GM12878 (cell line): ENCODE results near the gene GTPBP4. TPM values are rescaled to one million over a fixed set of nuclear protein-coding genes. Genes with fewer than 3 reads are reported as not detected.

Source experiments
- ATAC-seq: fragments of 200-7000 bp; cut with Tn5 transposase; 3 replicates; pipeline ENCODE4 v1.9.1; 2020; ENCODE audit warnings: mild to moderate bottlenecking, moderate library complexity
- BruUV-seq: library from RNA; stranded (reverse); fragments of 400-500 nt; replicated peaks from 2 replicates; lab custom pipeline; 2021; lab: Mats Ljungman, UMichigan
- CTCF ChIA-PET: fragments of 300-600 bp; sonication (Branson Sonifier 250); formaldehyde crosslinking; extraction: SDS; loops from one replicate; lab custom pipeline; 2021; ENCODE audit warnings: inconsistent platforms; lab: Yijun Ruan, JAX
- POLR2A ChIA-PET: fragments of 350-600 bp; formaldehyde crosslinking; extraction: SDS; loops from one replicate; lab custom pipeline; 2021; ENCODE audit warnings: inconsistent platforms; lab: Charles Lee
- RAD21 ChIA-PET: fragments of 300-600 bp; sonication (Branson Sonifier 250); formaldehyde crosslinking; loops from one replicate; lab custom pipeline; 2023; ENCODE audit warnings: antibody characterized with exemption; ENCODE audit not compliant: unreplicated experiment; lab: Charles Lee
- SMC1A ChIA-PET: fragments of 300-600 bp; sonication (Branson Sonifier 250); formaldehyde crosslinking; loops from one replicate; lab custom pipeline; 2023; ENCODE audit not compliant: unreplicated experiment, uncharacterized antibody; lab: Charles Lee
- DNase-seq: peaks from one replicate; pipeline ENCODE4 v3.0.0-alpha.2; 2011; ENCODE audit warnings: low read depth, low spot score
- FAIRE-seq: peaks from 3 replicates; lab custom pipeline; 2011; peaks lifted over from hg19 to GRCh38; lab: Jason Lieb, UNC
- H2AFZ ChIP-seq: 2 replicates; pipeline ENCODE4 v1.6.0; 2011; ENCODE audit warnings: low read depth, low read length, control low read depth; ENCODE audit not compliant: control insufficient read depth
- H3K27ac ChIP-seq: 2 replicates; pipeline ENCODE4 v1.5.1; 2011; ENCODE audit warnings: control low read depth; ENCODE audit not compliant: control insufficient read depth, insufficient read depth
- H3K27me3 ChIP-seq, 2 experiments: replicated peaks in 1 of 2; 2 replicates each; pipeline versions ENCODE4 v1.6.0 to v1.6.1; 2011; ENCODE audit warnings: low read length in 1 of 2; ENCODE audit not compliant: control insufficient read depth in 2 of 2, insufficient read depth in 2 of 2
- H3K36me3 ChIP-seq, 2 experiments: 2 replicates each; pipeline ENCODE4 v1.5.1; 2011; ENCODE audit warnings: low read length in 1 of 2; ENCODE audit not compliant: control insufficient read depth in 2 of 2, insufficient read depth in 2 of 2
- H3K4me1 ChIP-seq: 2 replicates; pipeline ENCODE4 v1.6.1; 2011; ENCODE audit warnings: mild to moderate bottlenecking, low read length, moderate library complexity, mixed read lengths; ENCODE audit not compliant: control insufficient read depth, insufficient read depth
- H3K4me2 ChIP-seq: 2 replicates; pipeline ENCODE4 v1.6.0; 2011; ENCODE audit warnings: control low read depth; ENCODE audit not compliant: control insufficient read depth, insufficient read depth
- H3K4me3 ChIP-seq: fragments of 200-600 bp; sonication (generic); 2 replicates; pipeline ENCODE4 v1.5.1; 2016
- H3K79me2 ChIP-seq: 2 replicates; pipeline ENCODE4 v1.6.0; 2011; ENCODE audit warnings: low read length; ENCODE audit not compliant: control insufficient read depth, insufficient read depth
- H3K9ac ChIP-seq: 2 replicates; pipeline ENCODE4 v1.8.0; 2011; ENCODE audit warnings: low read length, control low read depth, mixed read lengths; ENCODE audit not compliant: control insufficient read depth, insufficient read depth
- H3K9me3 ChIP-seq: replicated peaks from 3 replicates; pipeline ENCODE4 v1.5.1; 2011; ENCODE audit warnings: mild to moderate bottlenecking, low read length; ENCODE audit not compliant: control insufficient read depth, insufficient read depth
- H4K20me1 ChIP-seq: 2 replicates; pipeline ENCODE4 v1.6.0; 2011; ENCODE audit not compliant: control insufficient read depth, insufficient read depth
- GABPA ChIP-seq: IDR thresholded peaks from 2 replicates; pipeline ENCODE4 v1.6.1; 2014; ENCODE audit warnings: antibody characterized with exemption, low read depth, mild to moderate bottlenecking, inconsistent platforms
- SIN3A ChIP-seq: IDR thresholded peaks from 2 replicates; pipeline ENCODE4 v1.6.1; 2012; ENCODE audit warnings: low read depth, low read length, improper control_type of control experiment
- SMAD1 ChIP-seq: fragments of 450-650 bp; IDR thresholded peaks from 2 replicates; pipeline ENCODE4 v1.6.1; 2018; ENCODE audit warnings: mild to moderate bottlenecking, low read depth; ENCODE audit not compliant: partially characterized antibody
- WGBS: methylation state at CpG from one replicate; pipeline ENCODE4 v1.1.6; 2016; ENCODE audit warnings: low lambda C conversion rate; ENCODE audit not compliant: insufficient replicate concordance, insufficient coverage; ENCODE audit errors: missing lambda C conversion rate; 5-methylcytosine and 5-hydroxymethylcytosine counted together
- in situ Hi-C: fragments of 300-500 bp; cut with MboI; formaldehyde crosslinking; loops from 9 replicates; pipeline ENCODE4 v1.14.3; 2018; ENCODE audit warnings: mixed read lengths
- intact Hi-C: fragments of 100-400 bp; cut with micrococcal nuclease; formaldehyde crosslinking; loops from one replicate; pipeline ENCODE4 v1.14.2; 2022; ENCODE audit not compliant: unreplicated experiment
- polyA plus RNA-seq, 11 experiments: library from polyadenylated mRNA; depleted of rRNA in 4 of 11; unstranded in 6 of 11; stranded (reverse) in 5 of 11; fragments of >200 nt; fragmentation: Nextera tagmentation in 4 of 11; fragmentation: Illumina TruSeq in 1 of 11; extraction: Ambion mirVana in 4 of 11; extraction: Trizol in 1 of 11; gene quantifications; 1 replicate in 1 of 11; 2 replicates in 10 of 11; pipeline versions ENCODE4 v1.2.1 to v1.2.3, GENCODE V29; 2011 to 2016; ENCODE audit warnings: inconsistent platforms in 2 of 11, missing spikeins in 2 of 11, low read depth in 1 of 11
- total RNA-seq, 4 experiments: library from RNA; depleted of rRNA in 3 of 4; stranded (reverse); fragments of >200 nt in 3 of 4; fragmentation: Illumina TruSeq in 1 of 4; extraction: Trizol in 1 of 4; gene quantifications; 2 replicates each; pipeline versions ENCODE4 v1.2.1 to v1.2.3, GENCODE V29; 2013 to 2021

The GTPBP4 gene
- total and polyA plus RNA-seq, 10 of the 15 experiments (the other 5 are each of a cell fraction or from before 2014, with no cell fraction given) = 58.5 to 118 (median 71.4) TPM

GRCh38 chr10:1045415-1045814 is 57.2 kb downstream of the GTPBP4 start:
- no peak for DNase-seq
- Histone ChIP-seq H3K36me3 (peaks cover 0 to 12% of the 10 kb centered on the region in 2 experiments; a peak in 3 of 4 replicates), H3K9ac (no peak overlapping the region), H3K4me3 (peak overlapping the region; percentile 69), H3K79me2 (peaks cover 61% of the 10 kb centered on the region), H3K27ac (peak overlapping the region; percentile 11; the same call in 1 of the 2 replicates), H3K4me1 (peaks cover 5% of the 10 kb centered on the region), H3K4me2 (peak overlapping the region; percentile 95), H3K27me3 (no peaks in the 10 kb centered on the region), H2AFZ (no peak overlapping the region), H4K20me1 (peaks cover 3% of the 10 kb centered on the region; the same call in 1 of the 2 replicates), H3K9me3 (no peaks in the 10 kb centered on the region)
- intact Hi-C loops = no loop called here
- CTCF ChIA-PET = interaction anchor here (1.0 to 1.3 kb wide), 3 partner anchors 53 to 116 kb away, joined by 3 read pairs; no protein-coding TSS in a partner anchor
- no peak for ATAC-seq
- POLR2A ChIA-PET = interaction anchor here (0.6 to 3.6 kb wide), 4 partner anchors 7 to 64 kb away, joined by 4 to 15 read pairs (median 10); partner anchors contain the start of gene WDR37
- FAIRE-seq = no peak
- SMC1A ChIA-PET = interaction anchor here (0.6 to 1.5 kb wide), 4 partner anchors 11 to 115 kb away, joined by 3 to 8 read pairs (median 5); partner anchors contain the start of gene WDR37
- in situ Hi-C loops = no loop called here
- TF ChIP-seq SMAD1 = no peak
- BruUV-seq = no TSS peak
- RAD21 ChIA-PET = interaction anchor here (0.6 to 1.9 kb wide), 4 partner anchors 10 to 109 kb away, joined by 3 to 6 read pairs (median 3); partner anchors contain the start of gene WDR37
- 77% methylated on average over 6 of the region's 6 CpGs for WGBS

GRCh38 chr10:1047937-1048336 is 59.7 kb downstream of the GTPBP4 start:
- Histone ChIP-seq H3K27ac (peak overlapping the region; percentile 96), H3K9me3 (no peaks in the 10 kb centered on the region), H3K4me3 (peak overlapping the region; percentile 73), H4K20me1 (peaks cover 3% of the 10 kb centered on the region; the same call in 1 of the 2 replicates), H3K4me1 (peaks cover 5% of the 10 kb centered on the region), H3K4me2 (peak overlapping the region; percentile 95), H3K36me3 (peaks cover 0 to 8% of the 10 kb centered on the region in 2 experiments; a peak in 2 of 4 replicates), H3K27me3 (no peaks in the 10 kb centered on the region), H3K79me2 (peaks cover 81% of the 10 kb centered on the region), H3K9ac (peak overlapping the region; percentile 92), H2AFZ (no peak overlapping the region)
- POLR2A ChIA-PET = interaction anchor here (0.6 to 3.6 kb wide), 4 partner anchors 10 to 105 kb away, joined by 4 to 16 read pairs (median 10); no protein-coding TSS in a partner anchor
- ATAC-seq (no peak), DNase-seq (no peak), FAIRE-seq (no peak)
- in situ Hi-C loops (no loop called here), intact Hi-C loops (loop anchor here (2.0 kb wide), 1 partner anchor 117 kb away; the partner anchor contains the start of gene LARP4B)
- 0 out of 2 replicates have a peak, but pooled peaks have one; percentile 12 for TF ChIP-seq GABPA
- TF ChIP-seq SIN3A = no peak
- SMC1A ChIA-PET = interaction anchor here (1.9 kb wide), 1 partner anchor 10 kb away, joined by 6 read pairs; no protein-coding TSS in a partner anchor
- RAD21 ChIA-PET = interaction anchor here (1.1 to 3.1 kb wide), 3 partner anchors 11 to 119 kb away, joined by 4 to 9 read pairs (median 7); partner anchors contain the start of gene GTPBP4
- under 1% methylated on average over 15 of the region's 15 CpGs for WGBS
- BruUV-seq = no TSS peak
- CTCF ChIA-PET = no interaction called here
